ENCODE measurements around the gene PTPRK. TPM values are rescaled to one million over a fixed set of nuclear protein-coding genes. Genes with fewer than 3 reads are reported as not detected.

Gene PTPRK
- total and polyA plus RNA-seq, 12 donors, result 3.2 to 22.4 (median 15.0) TPM

GRCh38 chr6:128039543-128039942 lies 480.9 kb downstream of the PTPRK start:
- TF ChIP-seq POLR2A (IDR thresholded peaks at IDR 0.05), result no peak
- TF ChIP-seq, protein P1, sequence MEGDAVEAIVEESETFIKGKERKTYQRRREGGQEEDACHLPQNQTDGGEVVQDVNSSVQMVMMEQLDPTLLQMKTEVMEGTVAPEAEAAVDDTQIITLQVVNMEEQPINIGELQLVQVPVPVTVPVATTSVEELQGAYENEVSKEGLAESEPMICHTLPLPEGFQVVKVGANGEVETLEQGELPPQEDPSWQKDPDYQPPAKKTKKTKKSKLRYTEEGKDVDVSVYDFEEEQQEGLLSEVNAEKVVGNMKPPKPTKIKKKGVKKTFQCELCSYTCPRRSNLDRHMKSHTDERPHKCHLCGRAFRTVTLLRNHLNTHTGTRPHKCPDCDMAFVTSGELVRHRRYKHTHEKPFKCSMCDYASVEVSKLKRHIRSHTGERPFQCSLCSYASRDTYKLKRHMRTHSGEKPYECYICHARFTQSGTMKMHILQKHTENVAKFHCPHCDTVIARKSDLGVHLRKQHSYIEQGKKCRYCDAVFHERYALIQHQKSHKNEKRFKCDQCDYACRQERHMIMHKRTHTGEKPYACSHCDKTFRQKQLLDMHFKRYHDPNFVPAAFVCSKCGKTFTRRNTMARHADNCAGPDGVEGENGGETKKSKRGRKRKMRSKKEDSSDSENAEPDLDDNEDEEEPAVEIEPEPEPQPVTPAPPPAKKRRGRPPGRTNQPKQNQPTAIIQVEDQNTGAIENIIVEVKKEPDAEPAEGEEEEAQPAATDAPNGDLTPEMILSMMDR (IDR thresholded peaks at IDR 0.05), result no peak
- WGBS, 4 donors, result 77 to 82% (median 81%) methylated on average over 2 of the region's 2 CpGs
- no peak overlapping the region for H3K4me3 ChIP-seq
- no peak for DNase-seq
- no peaks in the 10 kb centered on the region for H3K27me3 ChIP-seq
- intact Hi-C loops (cut with DNase I), result no loop called here
- H3K27ac ChIP-seq, result no peak overlapping the region
- no peaks in the 10 kb centered on the region for H3K36me3 ChIP-seq (replicated peaks in 1 of 2)
- no peaks in the 10 kb centered on the region for H3K9me3 ChIP-seq (replicated peaks in 1 of 3)
- no peaks in the 10 kb centered on the region for H3K4me1 ChIP-seq (replicated peaks in 1 of 2)

GRCh38 chr6:128036808-128037570 lies 483.4 kb downstream of the PTPRK start:
- no peaks in the 10 kb centered on the region for H3K36me3 ChIP-seq (replicated peaks in 1 of 2)
- no peak for TF ChIP-seq POLR2A (IDR thresholded peaks at IDR 0.05)
- TF ChIP-seq, protein P1 (IDR thresholded peaks at IDR 0.05), result no peak
- intact Hi-C loops (cut with DNase I), result no loop called here
- H3K27ac ChIP-seq, result no peak overlapping the region
- 76 to 86% (median 84%) methylated on average over 7 of the region's 7 CpGs for WGBS, 4 donors
- H3K27me3 ChIP-seq, result no peaks in the 10 kb centered on the region
- no peak for DNase-seq
- no peaks in the 10 kb centered on the region for H3K9me3 ChIP-seq (replicated peaks in 1 of 3)
- no peaks in the 10 kb centered on the region for H3K4me1 ChIP-seq (replicated peaks in 1 of 2)
- no peak overlapping the region for H3K4me3 ChIP-seq

DNA sequence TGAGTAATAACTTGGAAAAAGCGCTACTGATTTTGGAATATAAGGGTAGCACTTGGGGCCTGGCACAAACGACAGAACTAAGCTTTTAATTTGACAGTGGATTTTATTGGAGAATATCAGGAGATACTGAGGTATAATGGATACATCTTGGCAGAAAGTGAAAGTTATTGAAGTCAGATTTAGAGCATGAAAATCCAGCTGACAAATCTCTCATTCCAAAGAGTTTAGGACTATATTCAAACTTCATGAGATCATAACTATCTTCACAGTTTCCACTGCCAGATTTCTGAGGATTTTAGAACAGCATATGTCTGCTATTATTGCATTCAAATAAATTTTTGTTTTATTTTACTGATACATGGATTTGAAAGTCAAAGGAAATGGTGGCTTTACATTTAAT lies 487.2 kb downstream of the PTPRK start:
- Histone ChIP-seq H3K36me3 (replicated peaks in 1 of 2) (no peaks in the 10 kb centered on the region), H3K27ac (no peak overlapping the region), H3K27me3 (no peaks in the 10 kb centered on the region), H3K4me3 (no peak overlapping the region), H3K4me1 (replicated peaks in 1 of 2) (no peaks in the 10 kb centered on the region), H3K9me3 (replicated peaks in 1 of 3) (no peaks in the 10 kb centered on the region)
- no peak for DNase-seq
- intact Hi-C loops (cut with DNase I), result no loop called here
- WGBS, 4 donors, result 88 to 95% (median 93%) methylated on average over 2 of the region's 2 CpGs
- TF ChIP-seq POLR2A (IDR thresholded peaks at IDR 0.05), result no peak
- TF ChIP-seq, protein P1 (IDR thresholded peaks at IDR 0.05), result no peak

DNA sequence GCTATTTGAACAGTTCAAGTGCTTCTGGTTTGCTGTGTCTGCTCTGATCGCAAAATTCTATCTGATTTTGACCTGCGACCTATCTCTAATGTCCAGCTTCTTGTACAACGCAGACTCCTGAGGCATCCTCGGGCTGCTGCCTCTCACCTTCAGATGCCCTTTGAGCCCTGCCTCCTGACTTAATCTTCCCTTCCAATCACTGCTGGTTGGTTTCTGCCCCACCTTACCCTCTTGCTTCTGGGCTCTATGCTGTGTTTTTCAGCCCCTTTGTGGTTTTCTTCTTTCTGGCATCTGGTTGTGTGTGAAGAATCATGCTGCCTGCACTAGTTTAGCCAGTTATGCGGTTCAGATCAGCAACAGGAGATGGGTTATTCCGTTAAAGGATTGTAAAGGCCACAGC lies 488.4 kb downstream of the PTPRK start:
- Histone ChIP-seq H3K4me3 (no peak overlapping the region), H3K27ac (no peak overlapping the region), H3K27me3 (no peaks in the 10 kb centered on the region), H3K9me3 (replicated peaks in 1 of 3) (no peaks in the 10 kb centered on the region), H3K4me1 (replicated peaks in 1 of 2) (no peaks in the 10 kb centered on the region), H3K36me3 (replicated peaks in 1 of 2) (no peaks in the 10 kb centered on the region)
- intact Hi-C loops (cut with DNase I), result no loop called here
- DNase-seq, result no peak
- TF ChIP-seq POLR2A (IDR thresholded peaks at IDR 0.05), result no peak
- TF ChIP-seq, protein P1 (IDR thresholded peaks at IDR 0.05), result no peak
- WGBS, 4 donors, result 81 to 90% (median 85%) methylated on average over 6 of the region's 6 CpGs
